A673 (cell line): ENCODE measurements around the gene ALOXE3.
A peak's percentile ranks its signal among the peaks of the same experiment; 100 is the strongest.

Experiments
- EZH2 ChIP-seq: fragments of 200-600 bp; sonication (generic); IDR thresholded peaks from 2 replicates; pipeline ENCODE4 v1.6.1; 2017; ENCODE audit warnings: borderline replicate concordance, low read depth, mild to moderate bottlenecking, mixed read lengths, antibody characterized with exemption, low read length; ENCODE audit not compliant: poor library complexity, severe bottlenecking
- TF ChIP-seq, protein P1 (sequence below): fragments of 300-800, 200-600 bp; sonication (generic); conservative IDR thresholded peaks from 2 replicates; pipeline ENCODE4 v1.5.1; 2017; ENCODE audit warnings: low read depth, mild to moderate bottlenecking, antibody characterized with exemption, low read length, moderate library complexity, mixed read lengths

DNA sequence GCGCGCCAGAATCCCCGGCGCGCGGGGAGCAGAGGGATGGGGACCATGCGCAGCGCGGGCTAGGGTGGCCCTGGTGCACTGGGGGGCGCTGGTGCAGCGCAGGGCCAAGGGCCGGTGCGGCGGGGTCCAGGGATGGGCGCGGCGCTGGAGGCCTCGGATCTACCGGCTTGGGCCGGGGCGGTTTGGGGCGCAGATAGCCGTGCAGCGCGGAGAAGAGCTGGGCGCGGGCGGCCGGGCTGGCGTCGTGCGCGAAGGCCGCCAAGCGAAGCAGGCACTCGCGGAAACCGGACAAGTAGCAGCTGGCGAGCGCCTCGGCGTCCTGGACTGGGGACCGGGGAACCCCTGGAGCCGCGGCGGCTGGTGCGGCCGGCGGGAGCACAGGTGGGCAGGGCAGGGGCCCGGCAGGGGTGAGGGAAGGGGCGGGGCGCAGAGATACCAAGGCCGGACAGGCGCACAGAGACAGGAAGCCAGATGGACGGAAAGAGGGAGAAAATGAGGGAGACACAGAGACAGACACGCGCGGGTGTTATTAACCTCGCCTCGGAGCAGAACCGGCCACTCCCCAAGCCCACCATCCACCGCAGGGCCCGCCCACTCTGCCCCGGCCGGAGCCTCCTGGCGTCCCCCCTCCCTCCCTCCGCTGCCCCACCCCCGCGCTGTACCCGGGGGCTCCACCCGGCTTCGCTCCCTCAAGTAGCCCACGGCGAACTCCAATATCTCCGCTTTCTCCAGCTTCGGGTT lies 3.5 kb upstream of the ALOXE3 start:
- TF ChIP-seq, protein P1, sequence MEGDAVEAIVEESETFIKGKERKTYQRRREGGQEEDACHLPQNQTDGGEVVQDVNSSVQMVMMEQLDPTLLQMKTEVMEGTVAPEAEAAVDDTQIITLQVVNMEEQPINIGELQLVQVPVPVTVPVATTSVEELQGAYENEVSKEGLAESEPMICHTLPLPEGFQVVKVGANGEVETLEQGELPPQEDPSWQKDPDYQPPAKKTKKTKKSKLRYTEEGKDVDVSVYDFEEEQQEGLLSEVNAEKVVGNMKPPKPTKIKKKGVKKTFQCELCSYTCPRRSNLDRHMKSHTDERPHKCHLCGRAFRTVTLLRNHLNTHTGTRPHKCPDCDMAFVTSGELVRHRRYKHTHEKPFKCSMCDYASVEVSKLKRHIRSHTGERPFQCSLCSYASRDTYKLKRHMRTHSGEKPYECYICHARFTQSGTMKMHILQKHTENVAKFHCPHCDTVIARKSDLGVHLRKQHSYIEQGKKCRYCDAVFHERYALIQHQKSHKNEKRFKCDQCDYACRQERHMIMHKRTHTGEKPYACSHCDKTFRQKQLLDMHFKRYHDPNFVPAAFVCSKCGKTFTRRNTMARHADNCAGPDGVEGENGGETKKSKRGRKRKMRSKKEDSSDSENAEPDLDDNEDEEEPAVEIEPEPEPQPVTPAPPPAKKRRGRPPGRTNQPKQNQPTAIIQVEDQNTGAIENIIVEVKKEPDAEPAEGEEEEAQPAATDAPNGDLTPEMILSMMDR, result peak; percentile 60
- TF ChIP-seq EZH2, result no peak
